HG03280 (cell line): ENCODE results near the gene GAS1.

Experiments
- ATAC-seq: cut with Tn5 transposase; IDR thresholded peaks from one replicate; pipeline ENCODE4 v1.9.1; 2021; ENCODE audit warnings: mild to moderate bottlenecking, moderate library complexity; ENCODE audit not compliant: unreplicated experiment

GAS1 gene

DNA sequence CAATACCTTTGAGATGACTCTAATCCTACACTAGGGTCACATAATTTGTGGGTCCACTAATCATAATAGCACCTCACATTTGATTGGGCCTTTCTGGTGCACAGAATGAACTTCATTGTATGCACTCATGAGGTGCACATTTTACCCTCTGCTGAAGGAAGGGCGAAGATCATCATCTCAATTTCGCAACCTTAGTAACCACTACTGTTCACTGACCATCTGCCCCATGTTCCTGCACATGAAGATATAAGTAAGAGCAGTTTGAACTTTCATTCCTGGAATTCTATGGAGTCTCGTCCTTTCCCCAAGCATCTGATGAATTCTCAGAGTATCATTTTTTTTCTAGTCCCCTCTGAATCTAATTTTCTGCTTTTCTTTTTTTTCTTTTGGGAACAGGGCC lies 21.2 kb downstream of the GAS1 start:
- no peak for ATAC-seq

GRCh38 chr9:86925686-86926085 lies 21.6 kb downstream of the GAS1 start:
- no peak for ATAC-seq

- ATAC-seq, result no peak
Measured at GRCh38 chr9:86924206-86924605, 23.1 kb downstream of the GAS1 start.

DNA sequence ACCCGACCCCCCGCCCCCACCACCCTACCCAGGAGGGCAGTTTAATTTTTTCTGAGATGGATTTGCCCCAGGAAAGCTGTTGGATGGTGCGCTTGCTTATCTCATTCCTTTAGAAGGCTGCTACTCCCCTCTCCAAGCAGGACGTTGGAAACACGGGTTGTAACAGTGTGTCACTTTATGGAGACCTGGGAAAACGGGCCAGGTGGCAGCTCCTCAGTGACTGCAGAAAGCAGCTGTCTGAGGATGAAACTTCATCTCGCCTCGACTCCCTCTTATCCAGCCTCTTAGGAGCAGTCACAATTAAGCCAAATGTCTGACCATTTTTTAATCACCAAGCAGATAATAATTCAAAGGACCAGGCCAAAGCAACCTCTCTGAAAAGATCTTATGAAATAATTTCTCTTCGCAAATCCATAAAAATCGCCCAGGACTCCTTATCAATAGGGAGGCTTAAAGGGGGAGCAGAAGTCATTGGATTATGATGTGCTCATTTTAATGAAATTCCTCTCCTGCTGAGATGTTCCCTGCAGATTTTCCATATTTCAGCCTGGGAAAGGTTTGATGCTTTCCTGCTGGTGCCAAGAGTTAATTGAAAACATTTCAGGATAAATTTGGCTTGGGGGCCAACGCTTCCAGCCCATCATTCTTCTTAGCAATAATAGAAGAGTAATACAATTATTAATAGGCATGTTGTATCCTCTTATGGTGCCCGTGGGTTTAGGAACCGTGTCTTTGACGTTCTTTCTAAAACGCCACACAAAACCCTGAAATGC lies 26.0 kb downstream of the GAS1 start:
- no peak for ATAC-seq

GRCh38 chr9:86918556-86918955 lies 28.8 kb downstream of the GAS1 start:
- no peak for ATAC-seq

DNA sequence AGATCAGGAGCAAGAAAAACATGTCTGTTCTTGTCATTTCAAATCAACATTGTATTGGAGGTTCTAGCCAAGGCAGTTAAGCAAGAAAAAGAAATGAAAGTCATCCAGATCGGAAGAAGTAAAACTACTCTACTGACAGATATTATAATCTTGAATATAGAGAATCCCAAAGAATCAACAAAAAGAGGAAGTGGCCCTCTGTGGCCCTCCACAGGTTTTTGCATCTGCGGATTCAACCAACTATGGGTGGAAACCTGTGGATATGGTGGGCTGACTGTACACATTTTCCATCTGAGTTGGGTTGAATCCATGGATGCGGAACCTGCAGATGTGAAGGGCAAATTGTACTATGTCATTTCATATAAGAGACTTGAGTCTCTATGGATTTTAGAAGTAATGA lies 35.1 kb downstream of the GAS1 start:
- no peak for ATAC-seq

GRCh38 chr9:86909388-86909787 lies 37.9 kb downstream of the GAS1 start:
- no peak for ATAC-seq

DNA sequence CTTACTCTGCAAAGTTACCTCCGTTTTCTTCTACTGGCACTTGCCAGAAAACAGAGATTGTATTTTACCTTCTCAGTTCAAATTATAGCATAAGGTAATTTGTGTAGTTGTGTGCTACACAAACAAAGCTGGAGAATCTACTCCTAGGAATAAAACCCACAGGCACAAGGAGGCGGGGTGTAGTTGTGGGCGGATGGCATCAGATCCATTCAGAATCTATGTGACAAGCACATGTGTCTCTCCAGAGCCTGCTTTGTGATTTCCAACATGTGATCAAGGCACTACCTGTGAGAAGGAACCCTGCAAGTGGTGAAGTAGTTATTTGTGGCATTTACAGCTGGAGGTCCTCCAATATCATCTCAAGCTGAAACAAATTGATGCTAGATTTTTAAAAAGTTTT lies 39.0 kb downstream of the GAS1 start:
- no peak for ATAC-seq

DNA sequence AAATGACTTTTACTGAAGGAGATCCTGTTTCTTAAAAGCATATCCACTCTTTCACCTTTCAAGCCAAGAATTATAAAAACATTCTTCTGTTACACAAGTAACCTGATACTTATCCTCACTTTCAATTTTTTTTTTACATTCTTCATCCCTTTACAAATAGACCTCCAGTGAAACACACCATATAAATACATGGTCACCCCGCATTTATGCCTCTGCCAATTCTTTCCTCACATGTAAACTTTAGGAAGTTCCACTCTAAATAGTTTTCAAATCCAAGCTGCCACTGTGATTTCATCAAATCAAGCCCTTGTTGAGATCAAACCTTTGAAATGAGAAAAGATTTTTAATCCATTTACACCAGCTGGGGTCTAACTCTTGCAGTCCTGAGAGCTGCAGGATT lies 40.0 kb downstream of the GAS1 start:
- no peak for ATAC-seq

DNA sequence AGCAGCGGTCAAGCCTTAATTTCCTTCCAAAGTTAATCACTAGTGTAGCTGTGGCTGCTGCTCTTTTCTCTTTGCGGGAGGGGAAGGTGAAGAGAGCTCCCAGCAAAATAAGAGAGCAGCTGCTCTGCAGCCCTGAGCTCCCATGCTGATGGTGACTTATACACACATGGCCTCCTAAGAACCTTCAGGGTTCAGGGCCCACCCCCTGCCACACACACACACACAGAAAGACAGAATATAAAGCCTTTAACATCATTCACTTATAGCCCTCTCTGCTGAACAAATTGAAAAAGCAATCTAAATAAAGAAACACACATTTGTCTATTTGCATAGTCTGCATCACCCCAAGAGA lies 43.6 kb downstream of the GAS1 start:
- no peak for ATAC-seq

DNA sequence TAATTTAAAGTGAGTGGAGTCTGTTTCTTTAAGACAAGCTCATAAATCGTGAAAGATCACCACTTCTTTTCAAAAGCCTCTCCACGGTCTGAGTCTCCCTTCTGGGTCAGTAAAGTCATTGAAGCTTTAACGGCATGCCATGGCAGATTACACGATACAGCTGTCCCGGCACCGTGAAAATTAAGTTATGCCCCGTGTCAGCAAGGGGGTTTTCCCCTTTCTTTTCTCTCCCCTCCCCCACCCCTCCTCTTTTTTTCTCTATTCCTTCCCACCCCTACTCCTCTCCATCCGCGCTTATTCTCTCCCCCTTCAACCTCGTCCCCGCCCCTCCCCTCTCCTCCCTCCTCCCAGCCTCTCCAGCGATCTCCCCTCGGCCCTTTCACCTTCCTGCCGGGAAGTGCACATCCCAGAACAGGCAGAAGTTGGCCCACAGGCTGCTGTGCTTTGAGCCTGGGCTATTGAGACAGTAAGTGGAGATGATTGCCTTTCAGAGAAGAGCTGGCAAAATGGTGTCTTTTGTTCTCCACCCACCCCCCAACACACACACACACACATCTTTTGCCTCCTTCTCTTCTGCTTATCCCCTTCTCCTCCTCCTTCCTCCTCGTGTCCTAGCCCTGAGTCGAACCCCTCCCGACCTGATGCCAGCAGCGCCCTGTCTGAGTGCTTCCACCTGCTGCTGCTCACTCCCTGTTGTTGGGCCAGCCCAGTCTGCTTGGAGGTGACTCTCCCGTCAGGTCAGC lies 44.1 kb downstream of the GAS1 start:
- no peak for ATAC-seq

DNA sequence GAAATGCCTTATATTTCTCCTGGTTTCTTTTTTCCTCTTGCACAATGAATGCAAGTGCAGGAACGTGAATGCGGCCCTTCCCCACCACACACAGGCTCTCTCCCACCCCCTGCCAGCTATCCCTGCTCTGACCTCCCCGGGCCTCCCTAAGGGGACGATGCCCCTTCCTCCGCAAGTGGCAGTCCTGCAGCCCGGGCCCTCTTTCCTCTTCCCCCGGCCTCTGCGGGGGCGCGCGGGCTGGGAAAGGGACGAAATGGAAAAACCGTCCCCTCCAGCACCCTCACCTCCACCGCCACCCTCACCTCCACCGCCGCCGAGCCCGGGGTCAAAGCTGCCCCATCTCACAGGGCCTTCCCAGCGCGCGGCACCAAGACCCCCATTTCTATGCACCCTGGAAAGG lies 44.7 kb downstream of the GAS1 start:
- no peak for ATAC-seq

DNA sequence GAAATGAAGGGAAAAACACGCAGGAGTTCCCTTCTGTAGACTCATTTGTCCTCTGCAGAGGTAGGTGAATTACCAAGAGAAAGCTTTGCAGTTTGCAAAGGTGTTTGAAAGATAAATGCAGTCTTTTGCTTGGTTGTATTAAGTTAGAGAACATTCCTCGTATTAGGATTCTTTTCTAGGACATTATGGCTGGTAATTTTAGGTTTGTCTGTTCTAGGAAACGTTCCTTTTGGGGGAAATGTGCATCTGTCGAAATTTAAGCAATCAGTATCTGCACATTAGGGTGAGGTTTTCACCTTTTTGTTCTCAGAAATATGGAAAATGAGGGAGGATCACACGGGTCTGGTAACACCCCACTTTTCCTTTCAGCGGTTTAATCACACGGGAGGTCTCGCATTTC lies 45.1 kb downstream of the GAS1 start:
- no peak for ATAC-seq

- ATAC-seq, result no peak
Measured at GRCh38 chr9:86901511-86901910, 45.8 kb downstream of the GAS1 start.
